IgD-negative memory B cell (primary cell): Measurements from ENCODE around the gene ASTN2. TPM values are rescaled to one million over a fixed set of nuclear protein-coding genes. Genes with fewer than 3 reads are reported as not detected.

ENCODE experiments used
- H3K27ac Mint-ChIP-seq, 3 donors: one replicate each; pipeline ENCODE4 v1.8.0; 2020 to 2022; ENCODE audit warnings: mild to moderate bottlenecking in 3 of 3, mixed read lengths in 3 of 3, moderate library complexity in 1 of 3
- H3K27me3 Mint-ChIP-seq: one replicate; pipeline ENCODE4 v1.8.0; 2021; ENCODE audit warnings: mixed read lengths
- H3K36me3 Mint-ChIP-seq: one replicate; pipeline ENCODE4 v1.8.0; 2020; ENCODE audit warnings: mild to moderate bottlenecking, mixed read lengths
- H3K4me1 Mint-ChIP-seq, 3 donors: one replicate each; pipeline ENCODE4 v1.8.0; 2020 to 2022; ENCODE audit warnings: mixed read lengths in 3 of 3, mild to moderate bottlenecking in 1 of 3
- H3K4me3 Mint-ChIP-seq, 4 donors: one replicate each; pipeline ENCODE4 v1.8.0; 2020 to 2022; ENCODE audit warnings: mild to moderate bottlenecking in 4 of 4, mixed read lengths in 4 of 4, moderate library complexity in 3 of 4
- H3K9me3 Mint-ChIP-seq, 3 donors: one replicate each; pipeline ENCODE4 v1.8.0; 2020 to 2021; ENCODE audit warnings: mixed read lengths in 3 of 3, mild to moderate bottlenecking in 1 of 3
- polyA plus RNA-seq: library from polyadenylated mRNA; unstranded; fragments of 300-500 nt; fragmentation: Illumina TruSeq; gene quantifications from one replicate; pipeline ENCODE4 v1.2.3, GENCODE V29; 2021

ASTN2 gene
- polyA plus RNA-seq, 1 donor from 2014 or later: 2.7 TPM

DNA sequence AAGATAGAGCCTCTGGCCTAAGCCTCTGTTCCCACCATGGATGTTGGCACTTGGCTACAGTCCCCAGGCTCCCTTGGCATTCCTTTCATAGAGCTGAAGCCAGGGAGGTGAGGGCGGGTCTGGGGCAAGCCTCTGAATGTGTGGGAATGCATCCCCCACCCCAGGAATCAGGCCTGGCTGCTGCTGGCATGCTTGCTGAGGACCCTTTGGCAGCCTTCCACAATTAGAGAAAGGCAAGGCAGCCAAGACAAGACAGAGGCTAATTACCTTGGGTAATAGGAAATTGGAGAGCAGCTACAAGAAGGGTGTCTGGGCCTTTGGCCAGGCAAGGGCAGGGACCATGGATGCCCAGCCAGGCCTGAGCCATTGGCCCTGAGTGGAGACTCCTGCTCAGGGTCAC lies 932.1 kb downstream of the ASTN2 start:
- peaks cover under 1% of the 10 kb centered on the region for H3K36me3 Mint-ChIP-seq
- no peaks in the 10 kb centered on the region for H3K9me3 Mint-ChIP-seq
- no peaks in the 10 kb centered on the region for H3K27me3 Mint-ChIP-seq
- no peak overlapping the region for H3K4me3 Mint-ChIP-seq
- no peaks in the 10 kb centered on the region for H3K4me1 Mint-ChIP-seq
- no peak overlapping the region for H3K27ac Mint-ChIP-seq

DNA sequence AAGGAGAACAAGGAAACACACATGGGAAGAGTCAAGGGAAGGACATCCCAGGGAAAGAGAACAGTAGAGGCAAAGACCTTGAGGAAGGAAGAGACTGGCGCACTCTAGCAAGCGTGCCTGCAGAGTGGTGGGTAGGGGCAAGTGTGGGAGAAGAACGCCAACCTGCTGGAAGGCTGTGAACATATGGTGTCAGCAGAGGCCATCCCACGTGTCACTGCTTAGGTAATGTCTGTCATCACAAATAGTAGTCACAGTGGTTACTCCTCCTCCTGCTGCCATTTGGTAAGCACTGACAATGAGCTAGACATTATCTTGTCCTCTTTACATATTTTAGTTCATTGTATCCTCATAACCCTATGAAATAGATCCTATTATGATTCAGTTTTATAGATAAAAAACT lies 934.2 kb downstream of the ASTN2 start:
- no peaks in the 10 kb centered on the region for H3K27me3 Mint-ChIP-seq
- peaks cover 0 to 2% (median 0%) of the 10 kb centered on the region in 3 donors for H3K9me3 Mint-ChIP-seq
- no peak overlapping the region for H3K4me3 Mint-ChIP-seq
- no peak overlapping the region for H3K27ac Mint-ChIP-seq
- peaks cover 1% of the 10 kb centered on the region for H3K36me3 Mint-ChIP-seq
- H3K4me1 Mint-ChIP-seq: no peaks in the 10 kb centered on the region

DNA sequence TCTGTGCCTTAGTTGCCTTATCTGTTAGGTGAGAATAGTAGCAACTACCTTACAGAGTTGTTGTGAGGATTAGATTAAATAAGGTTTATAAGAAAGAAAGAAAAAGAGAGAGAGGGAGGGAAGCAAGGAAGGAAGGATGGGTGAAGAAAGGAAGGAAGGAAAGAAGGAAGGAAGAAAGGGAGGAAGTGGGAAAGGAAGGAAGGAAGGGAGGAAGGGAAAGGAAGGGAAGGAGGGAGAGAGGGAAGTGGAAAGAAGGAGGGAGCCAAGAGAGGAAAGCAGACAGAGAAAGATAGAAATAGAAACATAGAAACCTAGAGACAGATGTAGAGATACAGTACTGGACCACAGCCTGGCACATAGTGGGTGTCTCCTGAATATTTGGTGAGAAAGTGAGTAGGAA lies 934.9 kb downstream of the ASTN2 start:
- peaks cover 0 to 2% (median 0%) of the 10 kb centered on the region in 3 donors for H3K9me3 Mint-ChIP-seq
- no peak overlapping the region for H3K4me3 Mint-ChIP-seq
- no peaks in the 10 kb centered on the region for H3K4me1 Mint-ChIP-seq
- no peaks in the 10 kb centered on the region for H3K27me3 Mint-ChIP-seq
- H3K27ac Mint-ChIP-seq: no peak overlapping the region
- H3K36me3 Mint-ChIP-seq: peaks cover 1% of the 10 kb centered on the region

DNA sequence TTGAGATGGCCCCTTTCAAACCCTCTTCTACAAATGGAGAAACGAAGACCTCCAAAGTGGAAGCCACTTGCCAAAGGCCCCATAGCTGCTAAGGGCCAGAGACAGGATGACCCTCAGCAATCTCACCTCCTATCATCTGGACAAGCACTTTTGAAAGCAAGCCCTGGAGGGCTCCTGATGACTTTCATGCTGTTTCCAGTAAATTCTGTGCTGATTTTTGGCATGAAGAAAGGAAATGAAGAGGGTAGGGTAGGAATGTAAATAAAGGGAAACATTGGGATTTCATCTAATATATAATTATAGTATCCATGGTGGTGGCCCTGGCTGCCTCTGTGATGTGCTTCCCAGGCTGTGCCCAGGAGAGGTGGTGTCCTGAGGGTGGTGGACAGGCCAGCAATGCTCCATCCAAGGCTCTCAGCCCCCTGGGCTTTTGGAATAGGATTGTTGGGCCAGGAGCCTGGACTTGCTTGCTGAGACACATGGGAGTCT lies 935.8 kb downstream of the ASTN2 start:
- Mint-ChIP-seq H3K36me3 (peaks cover 1% of the 10 kb centered on the region), H3K27me3 (no peaks in the 10 kb centered on the region), H3K4me1 (no peaks in the 10 kb centered on the region), H3K9me3 (peaks cover 0 to 2% (median 0%) of the 10 kb centered on the region in 3 donors), H3K4me3 (no peak overlapping the region), H3K27ac (no peak overlapping the region)

DNA sequence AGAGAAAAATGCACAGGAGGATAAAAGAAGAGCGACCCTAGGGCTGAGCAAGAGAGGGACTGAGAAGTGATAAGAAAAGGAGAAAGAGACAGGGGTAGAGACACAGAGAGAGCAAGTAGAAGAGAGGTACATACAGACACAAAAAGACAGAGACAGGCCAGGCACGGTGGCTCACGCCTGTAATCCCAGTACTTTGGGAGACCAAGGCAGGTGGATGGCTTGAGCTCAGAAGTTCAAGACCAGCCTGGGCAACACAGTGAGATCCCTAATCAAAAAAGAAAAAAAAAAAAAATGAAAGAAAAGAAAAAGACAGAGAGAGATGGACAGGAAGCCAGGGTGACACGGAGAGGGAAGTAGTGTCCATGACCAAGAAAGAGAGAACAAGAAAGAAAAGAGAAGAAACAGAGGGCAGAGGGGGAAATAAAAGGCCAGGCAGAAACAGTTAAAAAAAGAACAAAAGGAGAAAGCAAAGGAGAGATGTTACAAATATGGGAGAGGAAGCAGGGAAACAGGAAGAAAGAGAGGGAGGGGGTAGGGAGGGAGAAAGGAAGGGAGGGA lies 937.2 kb downstream of the ASTN2 start:
- Mint-ChIP-seq H3K36me3 (peaks cover 1% of the 10 kb centered on the region), H3K9me3 (peaks cover 0 to 2% (median 0%) of the 10 kb centered on the region in 3 donors), H3K4me1 (no peaks in the 10 kb centered on the region), H3K4me3 (no peak overlapping the region), H3K27me3 (no peaks in the 10 kb centered on the region), H3K27ac (no peak overlapping the region)

DNA sequence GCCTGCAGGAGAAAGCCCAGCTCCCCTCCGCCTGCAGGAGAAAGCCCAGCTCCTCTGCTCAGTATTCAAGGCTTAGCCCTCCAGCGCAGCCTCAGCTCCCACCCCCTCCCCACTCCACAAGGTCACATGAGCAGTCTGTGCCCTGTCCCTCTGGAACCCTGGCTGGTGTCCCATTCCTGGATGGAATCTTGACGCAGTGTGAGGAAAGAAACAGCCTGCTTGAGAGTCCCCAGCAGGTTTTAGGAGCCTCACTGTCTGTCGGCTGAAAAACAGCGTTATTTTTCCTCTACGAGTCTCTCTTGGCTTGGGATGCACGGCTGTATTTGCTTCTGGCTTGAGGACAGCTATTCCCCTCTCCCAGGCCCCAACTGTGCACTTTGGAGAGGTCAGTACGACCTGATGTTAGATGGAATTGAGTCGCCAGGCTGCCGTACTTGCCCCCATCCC lies 937.9 kb downstream of the ASTN2 start:
- Mint-ChIP-seq H3K9me3 (peaks cover 0 to 2% (median 0%) of the 10 kb centered on the region in 3 donors), H3K4me3 (no peak overlapping the region), H3K4me1 (no peaks in the 10 kb centered on the region), H3K27me3 (no peaks in the 10 kb centered on the region), H3K27ac (no peak overlapping the region), H3K36me3 (peaks cover 1% of the 10 kb centered on the region)

DNA sequence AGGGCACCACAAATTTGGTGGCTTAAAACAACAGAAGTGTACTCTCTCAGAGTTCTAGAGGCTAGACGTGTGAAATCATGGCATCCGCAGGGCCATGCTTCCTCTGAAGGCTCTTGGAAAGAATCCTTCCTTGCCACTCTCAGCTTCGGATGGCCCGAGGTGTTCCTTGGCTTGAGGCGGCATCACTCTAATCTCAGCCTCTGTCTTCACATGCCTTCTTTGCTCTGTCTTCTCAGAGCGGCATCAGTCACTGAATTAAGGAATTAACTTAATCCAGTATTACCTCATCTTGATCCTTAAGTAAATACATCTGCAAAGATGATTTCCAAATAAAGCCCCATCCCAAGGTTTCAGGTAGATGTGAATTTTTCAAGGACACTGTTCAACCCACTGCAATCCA lies 938.9 kb downstream of the ASTN2 start:
- H3K9me3 Mint-ChIP-seq: peaks cover 0 to 2% (median 0%) of the 10 kb centered on the region in 3 donors
- no peaks in the 10 kb centered on the region for H3K4me1 Mint-ChIP-seq
- no peak overlapping the region for H3K4me3 Mint-ChIP-seq
- peaks cover 1% of the 10 kb centered on the region for H3K36me3 Mint-ChIP-seq
- peak overlapping the region in 1 of 3 donors; percentile 15 for H3K27ac Mint-ChIP-seq
- no peaks in the 10 kb centered on the region for H3K27me3 Mint-ChIP-seq

DNA sequence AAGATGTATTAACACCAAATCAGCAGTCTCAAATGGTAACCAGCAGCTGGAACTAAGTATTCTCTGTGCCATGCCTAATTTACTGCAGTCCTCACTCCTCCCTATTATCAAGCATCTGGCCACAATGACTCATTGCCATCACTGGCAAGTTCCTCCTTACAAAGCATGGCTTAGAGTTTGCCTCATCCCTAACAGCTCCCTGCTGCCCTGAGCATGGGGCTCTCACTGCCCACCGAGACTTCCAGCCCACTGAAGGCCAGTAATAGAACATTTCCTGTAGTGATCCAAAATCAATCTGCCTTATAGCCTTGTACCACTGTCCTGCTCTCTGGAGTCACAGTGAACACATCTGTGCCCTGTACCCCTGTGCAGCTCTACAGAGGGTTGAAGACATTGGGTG lies 939.7 kb downstream of the ASTN2 start:
- Mint-ChIP-seq H3K27ac (no peak overlapping the region), H3K4me1 (no peaks in the 10 kb centered on the region), H3K27me3 (no peaks in the 10 kb centered on the region), H3K9me3 (peaks cover 0 to 2% (median 0%) of the 10 kb centered on the region in 3 donors), H3K4me3 (no peak overlapping the region), H3K36me3 (peaks cover 1% of the 10 kb centered on the region)

DNA sequence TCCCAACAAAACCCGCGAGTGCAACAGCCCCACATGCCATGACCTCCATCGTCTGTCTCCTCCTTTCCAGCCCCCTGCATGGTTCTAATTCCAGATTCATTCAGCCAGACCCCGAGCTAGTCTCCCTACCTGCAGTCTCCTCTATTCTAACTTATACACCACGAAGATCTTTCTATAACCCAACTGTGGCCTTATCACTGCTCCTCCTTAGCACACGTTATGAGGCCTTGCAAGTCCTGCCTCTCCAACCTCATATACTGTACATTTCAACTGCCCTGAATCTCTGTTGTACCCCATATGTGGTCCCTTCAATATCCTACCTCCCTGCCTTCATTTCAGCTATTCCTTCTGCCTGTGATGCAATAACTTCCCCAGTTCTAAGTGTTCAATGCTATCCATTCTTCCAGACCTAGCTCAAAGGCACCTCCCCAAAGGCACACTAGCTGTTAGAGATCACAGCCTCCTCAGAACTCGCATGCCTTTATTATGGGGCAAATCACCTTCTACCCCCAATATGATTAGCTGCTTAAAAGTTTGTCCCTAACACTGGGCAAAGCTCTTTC lies 942.8 kb downstream of the ASTN2 start:
- Mint-ChIP-seq H3K4me1 (no peaks in the 10 kb centered on the region), H3K36me3 (peaks cover 1% of the 10 kb centered on the region), H3K27me3 (no peaks in the 10 kb centered on the region), H3K9me3 (no peaks in the 10 kb centered on the region), H3K4me3 (no peak overlapping the region), H3K27ac (no peak overlapping the region)

DNA sequence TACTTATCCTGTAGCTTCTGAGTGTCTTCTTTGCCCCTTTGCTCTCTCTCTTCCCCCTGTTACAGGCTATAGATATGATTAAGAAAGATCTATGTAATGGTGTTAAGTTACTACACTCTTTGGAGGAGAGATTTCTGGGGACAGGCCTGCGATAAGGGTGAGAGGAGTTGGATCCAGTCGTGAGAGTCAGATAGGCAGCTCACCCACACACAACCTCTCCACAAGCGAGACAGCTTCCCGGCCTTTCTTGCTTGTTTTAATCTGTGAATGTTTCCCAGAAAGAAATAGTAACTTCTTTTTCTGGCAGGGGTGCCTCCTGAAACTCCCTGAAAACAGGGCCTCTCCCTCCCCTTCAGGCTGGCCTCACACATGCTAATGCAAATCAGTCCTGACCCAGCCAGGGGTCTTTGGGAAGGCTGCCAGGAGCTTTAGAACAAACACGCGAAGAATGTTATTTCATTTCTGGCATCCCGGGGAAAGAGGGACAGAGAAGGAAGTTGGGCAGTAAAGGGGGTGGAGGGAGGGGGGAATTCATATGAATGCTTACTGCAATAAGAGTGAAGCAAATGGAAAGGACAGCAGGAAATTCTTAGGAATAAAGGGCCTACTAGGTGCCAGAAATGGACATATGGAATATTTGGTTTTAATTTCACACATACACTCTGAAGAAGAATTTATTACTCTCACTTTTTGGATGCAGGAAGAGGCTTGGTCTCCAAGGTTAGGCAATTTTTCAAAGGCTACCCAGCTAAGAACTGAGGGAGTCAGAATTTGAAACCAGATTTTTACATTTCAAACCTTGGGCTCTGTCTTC lies 943.6 kb downstream of the ASTN2 start:
- H3K4me1 Mint-ChIP-seq: no peaks in the 10 kb centered on the region
- H3K4me3 Mint-ChIP-seq: no peak overlapping the region
- H3K9me3 Mint-ChIP-seq: no peaks in the 10 kb centered on the region
- H3K36me3 Mint-ChIP-seq: peaks cover 1% of the 10 kb centered on the region
- H3K27ac Mint-ChIP-seq: no peak overlapping the region
- H3K27me3 Mint-ChIP-seq: no peaks in the 10 kb centered on the region

DNA sequence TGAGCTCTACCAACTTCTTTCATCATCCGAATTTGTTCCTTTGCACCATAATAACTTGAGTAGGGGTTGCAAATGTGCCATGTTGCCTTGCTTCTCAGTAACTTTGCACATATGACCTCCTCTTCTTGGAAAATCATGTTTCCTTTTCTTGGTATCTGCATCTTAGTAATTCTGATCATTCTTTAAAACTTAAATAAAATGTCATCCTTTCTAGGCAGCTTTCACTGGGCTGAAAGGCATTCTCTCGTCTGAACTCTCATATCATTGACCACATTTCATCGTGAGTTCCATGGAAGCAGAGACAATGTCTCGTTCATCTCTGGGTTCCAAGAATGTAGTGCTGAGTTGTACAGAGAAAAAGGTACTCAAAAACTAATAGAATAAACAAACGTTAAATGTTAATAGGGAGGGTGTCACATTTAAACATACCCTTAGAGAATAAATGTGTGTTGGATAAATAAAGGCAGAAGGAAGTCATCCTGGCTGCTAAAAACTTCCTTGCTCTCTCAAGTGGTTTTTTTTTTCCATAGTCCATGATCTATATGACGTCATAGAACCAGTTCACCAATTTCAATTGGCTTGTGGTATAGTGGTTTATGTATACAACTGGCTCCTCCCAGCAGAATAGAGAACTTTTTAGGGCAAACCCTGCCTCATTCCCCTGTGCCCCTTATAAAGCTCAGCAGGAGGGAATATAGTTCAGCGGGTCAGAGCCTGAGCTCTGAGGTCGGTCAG lies 945.9 kb downstream of the ASTN2 start:
- no peak overlapping the region for H3K4me3 Mint-ChIP-seq
- H3K36me3 Mint-ChIP-seq: no peaks in the 10 kb centered on the region
- no peaks in the 10 kb centered on the region for H3K27me3 Mint-ChIP-seq
- no peak overlapping the region for H3K27ac Mint-ChIP-seq
- no peaks in the 10 kb centered on the region for H3K9me3 Mint-ChIP-seq
- H3K4me1 Mint-ChIP-seq: no peaks in the 10 kb centered on the region

DNA sequence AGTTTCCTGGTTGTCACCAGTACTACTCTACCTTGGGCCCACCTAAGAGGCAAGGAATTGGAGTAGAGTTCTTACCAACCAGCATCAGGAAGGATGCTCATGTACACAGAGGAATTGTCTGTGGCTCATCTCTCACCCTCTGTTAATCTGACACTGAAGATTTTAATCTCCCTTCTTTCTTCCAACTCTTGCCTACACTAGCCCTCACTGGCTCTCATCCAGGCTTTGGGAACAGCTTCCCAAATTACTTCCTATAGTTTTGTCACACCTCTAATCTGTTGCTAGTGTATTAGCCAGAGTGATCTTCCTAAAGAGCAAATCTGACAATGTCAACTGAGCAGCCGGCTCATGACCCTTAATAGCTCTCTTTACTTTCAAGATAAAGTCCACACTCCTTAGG lies 946.5 kb downstream of the ASTN2 start:
- Mint-ChIP-seq H3K4me1 (no peaks in the 10 kb centered on the region), H3K36me3 (no peaks in the 10 kb centered on the region), H3K4me3 (no peak overlapping the region), H3K27ac (no peak overlapping the region), H3K9me3 (no peaks in the 10 kb centered on the region), H3K27me3 (no peaks in the 10 kb centered on the region)

DNA sequence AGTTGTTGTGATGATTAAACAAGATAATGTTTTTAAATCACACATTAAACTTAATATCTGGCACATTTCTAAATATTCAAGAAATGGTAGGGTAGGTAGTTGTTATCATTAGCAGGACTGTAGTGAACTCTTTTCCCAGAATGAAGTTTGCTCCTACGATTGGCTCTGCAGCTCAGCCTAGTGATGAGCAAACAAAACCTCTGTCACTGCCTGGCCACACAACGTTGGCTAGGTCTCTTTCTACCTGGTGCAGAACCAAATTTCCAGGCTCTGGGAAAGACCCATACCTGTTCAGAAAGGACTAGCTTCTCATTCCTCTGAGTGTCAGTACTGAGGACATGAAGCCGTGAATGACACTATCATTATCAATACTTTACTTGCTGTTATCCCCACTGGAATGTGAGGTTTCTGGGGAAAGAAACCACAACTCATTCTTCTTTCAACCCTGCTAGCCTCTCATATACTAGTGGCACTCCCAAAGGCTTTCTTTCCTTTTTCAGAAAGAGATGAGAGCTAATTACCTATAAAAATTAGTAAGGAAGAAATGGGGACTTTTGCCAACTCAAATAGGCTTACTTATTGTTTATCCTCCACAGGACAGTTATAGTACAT lies 947.0 kb downstream of the ASTN2 start:
- no peaks in the 10 kb centered on the region for H3K9me3 Mint-ChIP-seq
- no peaks in the 10 kb centered on the region for H3K4me1 Mint-ChIP-seq
- H3K27ac Mint-ChIP-seq: no peak overlapping the region

DNA sequence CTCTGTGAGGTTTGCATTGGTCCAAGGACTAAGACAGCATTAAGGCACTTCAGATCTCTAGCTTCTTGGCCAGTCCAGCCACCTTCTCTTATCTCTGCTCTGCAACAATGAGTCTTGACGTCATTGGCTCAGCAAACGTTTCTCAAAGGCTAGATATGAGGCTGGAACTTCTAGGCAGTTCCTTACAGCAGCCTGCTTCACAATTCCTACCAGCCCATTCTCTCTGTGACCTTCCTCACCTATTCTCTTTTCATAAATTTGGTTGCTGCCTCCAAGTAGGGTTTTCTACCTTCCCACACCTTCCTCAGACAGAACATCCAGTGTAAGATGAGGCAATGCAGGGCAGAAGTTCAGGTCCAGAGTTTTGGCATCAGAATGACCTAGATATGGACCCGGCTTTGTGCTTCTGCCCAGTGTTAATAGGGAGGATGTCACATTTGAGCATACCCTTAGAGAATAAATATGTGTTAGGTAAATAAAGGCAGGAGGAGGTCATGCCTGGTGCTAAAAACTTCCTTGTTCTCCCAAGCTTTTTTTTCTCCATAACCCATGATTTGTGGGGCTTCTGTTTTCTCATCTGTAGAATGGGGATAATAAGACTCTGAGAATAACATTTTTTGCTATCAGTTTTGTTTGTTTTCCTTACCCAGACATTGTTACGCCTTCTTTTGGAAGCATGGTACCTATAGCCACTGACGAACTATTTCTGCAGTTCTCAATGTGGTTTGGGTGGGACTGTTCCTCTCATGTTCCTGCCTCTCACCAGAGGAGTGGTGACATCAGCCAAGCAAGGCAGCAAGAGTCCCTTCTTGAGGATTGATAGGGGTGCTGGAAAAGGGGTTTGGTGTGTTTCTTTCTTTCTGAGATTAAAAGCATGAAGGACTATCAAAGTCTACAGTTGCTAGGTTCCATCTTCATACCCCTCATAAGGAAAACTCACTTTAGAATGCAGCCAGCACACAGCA lies 948.3 kb downstream of the ASTN2 start:
- Mint-ChIP-seq H3K4me3 (no peak overlapping the region), H3K27ac (no peak overlapping the region), H3K27me3 (no peaks in the 10 kb centered on the region), H3K9me3 (no peaks in the 10 kb centered on the region), H3K4me1 (no peaks in the 10 kb centered on the region), H3K36me3 (no peaks in the 10 kb centered on the region)

More for the DNA sequence above, 947.0 kb downstream of the ASTN2 start:
- Mint-ChIP-seq H3K4me3 (no peak overlapping the region), H3K36me3 (no peaks in the 10 kb centered on the region), H3K27me3 (no peaks in the 10 kb centered on the region)
